Vagina (tissue), 2 donors: ENCODE results near the gene FANCE. TPM values are rescaled to one million over a fixed set of nuclear protein-coding genes. Genes with fewer than 3 reads are reported as not detected.

Source experiments
- DNase-seq, 2 donors: peaks; one replicate each; pipeline ENCODE4 v3.0.0-alpha.2; 2017; ENCODE audit errors: extremely low spot score in 2 of 2
- H3K27ac ChIP-seq: fragments of 200-600 bp; sonication (generic); one replicate; pipeline ENCODE4 v1.5.1; 2019
- H3K27me3 ChIP-seq: fragments of 200-600 bp; sonication (generic); one replicate; pipeline ENCODE4 v1.5.1; 2019
- H3K36me3 ChIP-seq, 2 donors: fragments of 200-600 bp; sonication (generic); one replicate each; pipeline ENCODE4 v1.5.1; 2017 to 2019
- H3K4me1 ChIP-seq: fragments of 200-600 bp; sonication (generic); one replicate; pipeline ENCODE4 v1.5.1; 2019
- H3K4me3 ChIP-seq, 2 donors: fragments of 200-600 bp; sonication (generic); 1 replicate in 1 of 2; 2 replicates in 1 of 2; pipeline ENCODE4 v1.5.1; 2016 to 2019
- H3K9me3 ChIP-seq: fragments of 200-600 bp; sonication (generic); one replicate; pipeline ENCODE4 v1.5.1; 2019
- POLR2A ChIP-seq, 2 donors: fragments of 450-650 bp; IDR thresholded peaks; one replicate each; pipeline ENCODE4 v1.6.1; 2017; ENCODE audit warnings: antibody characterized with exemption in 2 of 2, mild to moderate bottlenecking in 2 of 2, moderate library complexity in 2 of 2
- POLR2AphosphoS5 ChIP-seq, 2 donors: sonication (generic); formaldehyde crosslinking; IDR thresholded peaks; one replicate each; pipeline ENCODE4 v1.9.0; 2017; ENCODE audit warnings: antibody characterized with exemption in 2 of 2, mild to moderate bottlenecking in 2 of 2, low read depth in 1 of 2; ENCODE audit not compliant: insufficient read depth in 1 of 2
- intact Hi-C: fragments of 100-400 bp; cut with DNase I; formaldehyde crosslinking; loops from one replicate; pipeline ENCODE4 v1.15.1; 2023
- total RNA-seq: library from RNA; depleted of rRNA; stranded (reverse); fragments of >200 nt; gene quantifications from one replicate; pipeline ENCODE4 v1.2.3, GENCODE V29; 2016
- TF ChIP-seq, protein P1 (sequence below), 3 experiments: fragments of 450-650 bp in 2 of 3; fragments of 200-600 bp in 1 of 3; sonication (generic) in 1 of 3; IDR thresholded peaks; one replicate each; pipeline ENCODE4 v1.5.1; 2017 to 2019; ENCODE audit warnings: antibody characterized with exemption in 3 of 3, mild to moderate bottlenecking in 2 of 3, moderate library complexity in 2 of 3

FANCE gene
- total RNA-seq, 1 donor from 2014 or later: 10.1 TPM

GRCh38 chr6:35500782-35501181 lies 48.6 kb downstream of the FANCE start:
- Histone ChIP-seq H3K27me3 (no peaks in the 10 kb centered on the region), H3K27ac (peak overlapping the region; percentile 36), H3K9me3 (no peaks in the 10 kb centered on the region), H3K36me3 (no peaks in the 10 kb centered on the region), H3K4me3 (no peak overlapping the region), H3K4me1 (peaks cover 13% of the 10 kb centered on the region)
- no peak for TF ChIP-seq POLR2A (IDR thresholded peaks at IDR 0.05)
- peak in 1 of 2 donors; percentile 13 for TF ChIP-seq POLR2AphosphoS5 (IDR thresholded peaks at IDR 0.05; ENCODE audit: insufficient read depth in 1 of 2, low read depth in 1 of 2)
- intact Hi-C loops: no loop called here
- no peak for DNase-seq

DNA sequence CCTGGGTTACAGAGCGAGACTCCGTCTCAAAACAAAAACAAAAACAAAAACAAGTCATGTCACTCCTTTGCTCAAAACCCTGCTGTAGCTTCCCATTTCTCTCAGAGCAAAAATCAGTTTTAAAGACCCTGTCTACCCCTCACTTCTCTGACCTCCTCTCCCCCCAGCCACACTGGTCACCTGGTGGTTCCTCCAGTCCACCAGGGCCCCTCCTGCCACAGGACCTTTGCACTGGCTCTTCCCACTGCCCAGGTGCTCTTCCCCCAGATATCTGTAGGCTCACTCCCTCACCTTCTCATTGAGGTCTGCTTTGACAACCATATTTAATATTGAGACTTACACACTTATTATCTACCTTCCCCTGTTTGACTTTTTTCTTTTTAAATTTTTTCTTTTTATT lies 49.6 kb downstream of the FANCE start:
- H3K4me1 ChIP-seq: peaks cover 18% of the 10 kb centered on the region
- intact Hi-C loops: no loop called here
- TF ChIP-seq POLR2AphosphoS5 (IDR thresholded peaks at IDR 0.05; ENCODE audit: insufficient read depth in 1 of 2, low read depth in 1 of 2) (no peak), POLR2A (IDR thresholded peaks at IDR 0.05) (no peak)
- TF ChIP-seq, protein P1, sequence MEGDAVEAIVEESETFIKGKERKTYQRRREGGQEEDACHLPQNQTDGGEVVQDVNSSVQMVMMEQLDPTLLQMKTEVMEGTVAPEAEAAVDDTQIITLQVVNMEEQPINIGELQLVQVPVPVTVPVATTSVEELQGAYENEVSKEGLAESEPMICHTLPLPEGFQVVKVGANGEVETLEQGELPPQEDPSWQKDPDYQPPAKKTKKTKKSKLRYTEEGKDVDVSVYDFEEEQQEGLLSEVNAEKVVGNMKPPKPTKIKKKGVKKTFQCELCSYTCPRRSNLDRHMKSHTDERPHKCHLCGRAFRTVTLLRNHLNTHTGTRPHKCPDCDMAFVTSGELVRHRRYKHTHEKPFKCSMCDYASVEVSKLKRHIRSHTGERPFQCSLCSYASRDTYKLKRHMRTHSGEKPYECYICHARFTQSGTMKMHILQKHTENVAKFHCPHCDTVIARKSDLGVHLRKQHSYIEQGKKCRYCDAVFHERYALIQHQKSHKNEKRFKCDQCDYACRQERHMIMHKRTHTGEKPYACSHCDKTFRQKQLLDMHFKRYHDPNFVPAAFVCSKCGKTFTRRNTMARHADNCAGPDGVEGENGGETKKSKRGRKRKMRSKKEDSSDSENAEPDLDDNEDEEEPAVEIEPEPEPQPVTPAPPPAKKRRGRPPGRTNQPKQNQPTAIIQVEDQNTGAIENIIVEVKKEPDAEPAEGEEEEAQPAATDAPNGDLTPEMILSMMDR (IDR thresholded peaks at IDR 0.05): no peak
- H3K4me3 ChIP-seq: no peak overlapping the region
- H3K27ac ChIP-seq: peak overlapping the region; percentile 36
- H3K9me3 ChIP-seq: no peaks in the 10 kb centered on the region
- no peaks in the 10 kb centered on the region for H3K36me3 ChIP-seq
- no peak for DNase-seq
- no peaks in the 10 kb centered on the region for H3K27me3 ChIP-seq

GRCh38 chr6:35503534-35503933 lies 51.4 kb downstream of the FANCE start:
- H3K4me1 ChIP-seq: peaks cover 10% of the 10 kb centered on the region
- no peaks in the 10 kb centered on the region for H3K9me3 ChIP-seq
- H3K27me3 ChIP-seq: no peaks in the 10 kb centered on the region
- DNase-seq: no peak
- H3K27ac ChIP-seq: no peak overlapping the region
- intact Hi-C loops: no loop called here
- no peak overlapping the region for H3K4me3 ChIP-seq
- TF ChIP-seq, protein P1 (IDR thresholded peaks at IDR 0.05): no peak
- TF ChIP-seq POLR2A (IDR thresholded peaks at IDR 0.05) (no peak), POLR2AphosphoS5 (IDR thresholded peaks at IDR 0.05; ENCODE audit: insufficient read depth in 1 of 2, low read depth in 1 of 2) (no peak)
- H3K36me3 ChIP-seq: no peaks in the 10 kb centered on the region

DNA sequence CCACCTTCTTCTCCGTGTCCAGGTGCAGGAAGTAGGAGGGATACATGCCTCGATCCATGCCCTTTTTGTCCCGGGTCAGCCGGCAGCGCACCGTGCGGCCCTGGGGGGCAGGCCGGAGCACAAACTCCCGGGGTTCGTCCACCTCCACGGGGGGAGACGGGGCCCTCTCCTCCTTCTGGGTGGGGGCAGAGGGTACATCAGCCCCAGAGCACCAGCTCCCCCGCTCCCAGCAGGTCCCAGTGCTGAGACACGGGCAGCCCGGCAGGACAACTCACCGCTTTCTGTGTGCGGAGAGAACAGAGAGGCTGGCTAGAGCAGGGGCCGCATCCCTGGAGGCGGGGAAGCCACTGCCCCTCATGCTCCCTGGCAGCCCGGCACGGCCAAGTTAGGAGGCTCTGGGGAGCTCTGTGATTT lies 53.9 kb downstream of the FANCE start:
- no peaks in the 10 kb centered on the region for H3K9me3 ChIP-seq
- intact Hi-C loops: no loop called here
- H3K27ac ChIP-seq: no peak overlapping the region
- no peaks in the 10 kb centered on the region for H3K36me3 ChIP-seq
- H3K4me3 ChIP-seq: peak overlapping the region in 1 of 2 donors; percentile 5
- H3K4me1 ChIP-seq: peaks cover 9% of the 10 kb centered on the region
- H3K27me3 ChIP-seq: no peaks in the 10 kb centered on the region
- TF ChIP-seq POLR2A (IDR thresholded peaks at IDR 0.05) (no peak), POLR2AphosphoS5 (IDR thresholded peaks at IDR 0.05; ENCODE audit: insufficient read depth in 1 of 2, low read depth in 1 of 2) (no peak)
- TF ChIP-seq, protein P1 (IDR thresholded peaks at IDR 0.05): no peak
- no peak for DNase-seq

DNA sequence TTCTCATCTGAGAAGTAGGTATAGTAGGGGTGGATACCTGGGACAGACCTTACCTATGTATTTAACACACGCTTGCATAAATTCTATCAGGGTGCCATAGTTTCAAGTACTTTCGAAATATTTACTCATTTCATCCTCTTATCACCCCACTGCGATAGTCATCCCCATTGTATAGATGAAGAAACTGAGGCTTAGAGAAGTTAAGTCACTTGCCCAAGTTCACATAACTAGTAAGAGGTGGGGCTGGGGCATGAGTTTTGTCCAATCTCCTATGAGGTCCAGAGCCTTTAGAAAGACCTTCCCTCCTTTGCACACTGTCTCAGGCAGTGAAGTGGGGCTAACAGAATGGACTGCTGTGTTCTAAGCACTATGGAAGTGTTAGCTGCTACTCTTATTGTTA lies 54.4 kb downstream of the FANCE start:
- Histone ChIP-seq H3K9me3 (no peaks in the 10 kb centered on the region), H3K4me1 (peaks cover 14% of the 10 kb centered on the region), H3K4me3 (no peak overlapping the region), H3K27me3 (no peaks in the 10 kb centered on the region), H3K36me3 (no peaks in the 10 kb centered on the region), H3K27ac (no peak overlapping the region)
- no peak for TF ChIP-seq POLR2AphosphoS5 (IDR thresholded peaks at IDR 0.05; ENCODE audit: insufficient read depth in 1 of 2, low read depth in 1 of 2)
- TF ChIP-seq, protein P1 (IDR thresholded peaks at IDR 0.05): no peak
- no peak for TF ChIP-seq POLR2A (IDR thresholded peaks at IDR 0.05)
- intact Hi-C loops: no loop called here
- no peak for DNase-seq
